HG03066 (cell line): ENCODE results near the gene PRAF2.

ENCODE experiments used
- ATAC-seq: cut with Tn5 transposase; IDR thresholded peaks from one replicate; pipeline ENCODE4 v1.9.1; 2021; ENCODE audit warnings: low read depth; ENCODE audit not compliant: unreplicated experiment

The PRAF2 gene

DNA sequence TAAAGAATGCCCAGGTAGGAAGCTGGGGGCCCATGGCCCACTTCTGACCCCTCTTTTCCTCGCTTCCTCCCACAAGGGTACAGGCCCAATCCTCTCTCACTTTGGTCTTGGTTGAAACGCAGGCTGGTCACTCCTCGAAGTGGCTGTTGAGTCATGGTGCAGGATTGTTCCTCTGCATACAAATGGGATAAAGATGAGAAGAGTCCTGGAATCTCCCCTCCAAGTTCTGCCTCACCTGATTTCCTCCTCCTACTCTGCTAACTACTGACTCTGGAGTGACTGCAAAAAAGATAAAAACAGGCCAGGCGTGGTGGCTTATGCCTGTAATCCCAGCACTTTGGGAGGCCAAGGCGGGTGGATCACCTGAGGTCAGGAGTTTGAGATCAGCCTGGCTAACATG, 4.1 kb upstream of the PRAF2 start:
- no peak for ATAC-seq

DNA sequence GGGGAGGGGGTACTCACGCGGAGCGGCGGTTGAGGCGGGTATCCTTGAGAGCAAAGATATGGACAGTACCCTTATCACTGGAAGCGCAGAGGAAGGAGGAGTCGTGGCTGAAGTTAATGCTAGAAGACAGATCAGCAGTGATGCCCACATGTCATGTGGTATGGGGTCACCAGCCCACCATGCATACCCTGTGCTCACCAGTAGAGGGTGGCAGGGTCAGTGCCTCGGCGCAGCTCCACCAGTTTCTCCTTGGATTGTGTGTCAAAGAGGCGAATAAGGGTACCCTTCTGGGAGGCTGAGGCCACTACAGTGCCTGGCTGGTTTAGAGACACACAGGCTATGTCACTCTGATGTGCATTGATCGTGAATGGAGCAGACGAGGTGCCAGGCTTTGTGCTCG, 1.5 kb upstream of the PRAF2 start:
- ATAC-seq: no peak

DNA sequence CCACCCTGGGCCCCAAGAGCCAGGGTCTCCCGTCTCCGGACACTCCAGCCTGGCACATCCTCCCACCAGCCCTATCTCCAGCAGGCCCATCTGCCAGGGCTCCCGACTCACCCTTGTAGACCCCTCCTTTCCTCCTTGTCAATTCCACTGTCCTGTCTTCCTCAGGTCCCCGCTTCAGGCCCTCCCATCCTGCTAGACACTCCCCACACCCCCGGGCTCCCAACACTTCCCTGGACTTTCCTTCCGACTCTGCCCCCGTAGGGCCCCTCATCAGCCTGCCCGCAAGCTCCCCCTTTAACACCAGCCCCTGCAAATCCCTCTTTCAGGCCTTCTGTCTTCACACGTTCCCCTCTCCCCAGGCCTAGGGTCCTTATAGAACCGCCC, 1.1 kb downstream of the PRAF2 start:
- ATAC-seq: no peak

DNA sequence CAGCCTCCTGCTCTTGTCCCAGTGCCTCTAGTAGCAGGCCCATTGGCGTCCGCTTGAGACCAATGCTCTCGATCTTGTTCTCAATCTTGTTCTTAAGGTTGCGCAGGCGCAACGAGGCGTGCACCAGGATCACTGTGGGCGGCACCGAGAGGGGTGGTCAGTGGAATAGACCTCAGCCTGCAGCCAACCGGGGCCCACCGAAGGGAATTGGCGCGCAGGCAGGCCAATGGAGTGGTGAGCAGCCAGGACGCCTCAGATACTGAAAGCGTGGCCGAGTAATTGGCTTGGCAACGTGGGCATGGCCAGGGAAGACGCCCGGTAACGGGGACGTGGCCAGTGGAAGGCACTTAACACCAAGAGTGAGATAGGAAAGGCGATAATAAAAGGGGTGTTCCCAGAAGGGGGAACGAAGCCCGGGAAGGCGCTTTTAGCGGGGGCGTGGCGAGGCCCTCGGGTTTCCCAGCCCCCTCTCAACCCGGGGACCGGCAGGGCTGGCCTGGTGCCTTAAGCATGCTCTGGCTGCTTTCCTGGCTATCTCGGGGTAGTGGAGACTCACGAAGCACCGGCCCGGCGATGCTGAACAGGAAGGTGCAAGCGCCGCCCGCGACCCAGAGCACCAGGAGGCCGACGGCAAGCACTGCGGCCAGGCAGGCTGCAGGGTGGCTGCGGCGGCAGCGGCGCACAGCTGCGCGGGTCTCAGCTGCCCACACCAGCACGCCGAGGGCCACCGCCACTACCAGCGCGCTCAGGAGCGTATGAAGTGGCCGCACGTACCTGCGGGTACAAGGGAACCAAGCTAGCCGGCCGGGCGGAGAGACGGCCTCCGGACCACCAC, 1.7 kb downstream of the PRAF2 start:
- ATAC-seq: no peak

DNA sequence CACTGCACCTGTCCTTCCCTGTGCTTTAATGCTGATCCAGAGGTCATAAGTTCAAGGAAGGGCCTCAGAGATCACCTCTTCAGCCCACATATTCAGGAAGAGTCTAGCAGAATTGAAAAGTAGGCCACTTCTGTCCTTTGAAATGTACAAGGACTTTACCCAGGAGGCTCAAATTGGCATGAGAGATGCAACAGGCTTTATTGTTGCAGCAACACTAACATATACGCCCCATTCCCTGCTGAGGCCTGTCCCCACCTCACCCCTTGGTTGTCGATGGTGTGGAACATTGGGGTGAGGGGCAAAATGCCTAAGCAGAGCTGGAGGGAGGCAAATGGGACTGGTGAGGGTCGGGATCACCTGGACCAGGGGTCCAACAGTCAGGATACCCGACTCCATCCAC, 2.8 kb downstream of the PRAF2 start:
- ATAC-seq: no peak

DNA sequence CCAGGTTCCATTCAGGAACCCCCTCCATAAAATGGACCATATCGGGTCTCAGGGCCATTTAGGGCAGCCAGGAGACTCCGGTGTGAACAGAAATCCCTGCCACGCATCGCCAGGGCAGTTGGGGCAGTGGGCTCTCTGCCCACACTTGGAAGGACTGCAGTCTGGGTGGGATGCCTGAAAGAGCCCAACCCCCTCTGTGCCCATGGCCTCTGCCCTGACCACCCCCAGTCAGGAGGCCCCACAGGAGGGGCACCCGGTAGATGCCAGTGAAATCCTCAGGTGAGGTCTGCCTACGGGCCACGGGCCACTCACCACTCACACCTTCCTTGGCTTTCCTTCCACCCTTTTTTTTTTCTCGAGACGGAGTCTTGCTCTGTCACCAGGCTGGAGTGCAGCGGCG, 4.8 kb downstream of the PRAF2 start:
- no peak for ATAC-seq

DNA sequence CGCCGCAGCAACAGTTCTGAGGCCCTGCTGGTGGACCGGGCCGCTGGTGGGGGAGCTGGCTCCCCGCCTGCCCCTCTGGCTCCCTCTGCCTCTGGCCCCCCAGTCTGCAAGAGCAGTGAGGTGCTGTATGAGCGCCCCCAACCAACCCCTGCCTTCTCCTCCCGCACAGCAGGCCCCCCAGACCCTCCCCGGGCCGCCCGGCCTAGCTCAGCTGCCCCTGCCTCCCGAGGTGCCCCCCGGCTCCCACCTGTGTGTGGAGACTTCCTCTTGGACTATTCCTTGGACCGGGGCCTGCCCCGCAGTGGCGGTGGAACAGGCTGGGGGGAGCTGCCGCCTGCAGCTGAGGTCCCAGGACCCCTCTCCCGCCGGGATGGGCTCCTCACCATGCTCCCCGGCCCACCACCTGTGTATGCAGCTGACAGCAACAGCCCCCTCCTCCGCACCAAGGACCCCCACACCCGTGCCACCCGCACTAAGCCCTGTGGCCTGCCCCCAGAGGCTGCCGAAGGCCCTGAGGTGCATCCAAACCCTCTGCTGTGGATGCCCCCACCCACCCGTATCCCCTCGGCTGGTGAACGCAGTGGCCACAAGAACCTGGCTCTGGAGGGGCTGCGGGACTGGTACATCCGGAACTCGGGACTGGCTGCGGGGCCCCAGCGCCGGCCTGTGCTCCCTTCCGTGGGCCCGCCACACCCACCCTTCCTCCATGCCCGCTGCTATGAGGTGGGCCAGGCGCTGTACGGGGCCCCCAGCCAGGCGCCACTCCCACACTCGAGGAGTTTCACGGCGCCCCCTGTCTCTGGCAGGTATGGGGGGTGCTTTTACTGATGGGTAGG, 6.3 kb downstream of the PRAF2 start:
- no peak for ATAC-seq

DNA sequence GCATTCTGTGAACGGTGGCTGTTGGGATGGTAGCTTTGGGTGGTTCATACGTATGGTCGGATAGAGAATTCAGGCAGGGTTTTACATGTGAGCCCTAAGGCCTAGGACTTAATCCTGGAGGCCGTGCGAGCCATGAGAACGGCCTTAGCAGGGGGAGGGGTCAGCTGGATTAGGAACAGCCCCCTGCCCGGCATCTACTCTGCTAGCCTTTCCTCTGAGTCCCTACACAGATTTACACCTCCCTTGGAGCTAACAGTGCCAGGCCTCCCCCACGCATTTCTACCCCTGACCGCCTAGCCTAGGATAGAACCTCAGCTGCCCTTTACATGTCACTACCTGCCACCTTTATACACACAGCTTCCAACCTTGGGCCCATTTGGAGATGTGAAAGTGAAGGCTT, 7.1 kb downstream of the PRAF2 start:
- no peak for ATAC-seq

DNA sequence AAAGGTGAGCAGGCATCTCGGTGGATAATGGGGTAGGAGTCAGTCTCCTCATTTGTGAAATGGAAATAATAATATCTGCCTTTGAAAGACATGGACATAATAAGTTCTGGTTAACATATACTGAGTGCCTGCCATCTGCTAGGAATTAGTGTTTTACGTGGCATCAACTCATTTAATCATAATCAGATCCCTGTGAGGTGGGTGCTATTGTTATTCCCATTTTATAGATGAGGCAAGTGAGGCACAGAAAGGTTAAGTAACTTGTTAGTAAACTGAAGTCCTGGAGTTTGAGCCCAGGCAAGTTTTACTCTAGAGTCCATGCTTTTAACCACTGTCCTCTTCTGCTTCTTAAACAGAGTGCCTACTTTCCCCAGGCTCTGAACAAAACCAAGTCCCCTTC, 7.5 kb downstream of the PRAF2 start:
- no peak for ATAC-seq

DNA sequence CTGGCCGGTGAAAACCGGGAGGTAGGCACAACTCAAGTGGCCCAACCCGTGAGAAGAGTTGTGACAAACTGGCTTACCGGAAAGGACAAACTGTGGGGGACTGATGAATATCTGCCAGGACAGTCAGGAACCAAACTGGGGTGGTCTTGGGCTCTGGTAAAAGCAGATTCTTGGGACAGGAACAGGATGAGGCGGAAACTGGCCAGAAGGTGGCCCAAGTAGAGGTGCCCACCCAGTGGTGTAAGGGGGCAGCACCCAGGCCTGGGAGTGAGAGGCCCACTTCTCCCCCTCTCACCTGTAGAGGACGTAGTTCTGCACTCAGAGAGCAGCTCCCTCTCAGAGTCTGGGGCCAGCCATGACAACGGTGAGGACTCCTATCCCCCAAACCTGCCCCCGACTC, 9.1 kb downstream of the PRAF2 start:
- no peak for ATAC-seq

DNA sequence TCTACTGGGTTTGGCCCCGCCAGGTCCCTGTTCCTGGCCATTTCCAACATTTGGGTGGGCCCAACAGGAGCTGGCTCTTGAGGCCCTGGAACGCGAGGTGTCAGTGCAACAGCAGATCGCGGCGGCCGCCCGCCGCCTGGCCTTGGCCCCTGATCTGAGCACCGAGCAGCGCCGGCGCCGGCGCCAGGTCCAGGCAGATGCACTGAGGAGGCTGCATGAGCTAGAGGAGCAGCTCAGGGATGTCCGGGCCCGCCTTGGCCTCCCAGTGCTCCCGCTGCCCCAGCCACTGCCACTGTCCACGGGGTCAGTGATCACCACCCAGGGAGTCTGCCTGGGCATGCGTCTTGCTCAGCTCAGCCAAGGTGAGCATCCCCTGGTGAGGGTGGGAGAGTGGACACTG, 9.5 kb downstream of the PRAF2 start:
- ATAC-seq: no peak

DNA sequence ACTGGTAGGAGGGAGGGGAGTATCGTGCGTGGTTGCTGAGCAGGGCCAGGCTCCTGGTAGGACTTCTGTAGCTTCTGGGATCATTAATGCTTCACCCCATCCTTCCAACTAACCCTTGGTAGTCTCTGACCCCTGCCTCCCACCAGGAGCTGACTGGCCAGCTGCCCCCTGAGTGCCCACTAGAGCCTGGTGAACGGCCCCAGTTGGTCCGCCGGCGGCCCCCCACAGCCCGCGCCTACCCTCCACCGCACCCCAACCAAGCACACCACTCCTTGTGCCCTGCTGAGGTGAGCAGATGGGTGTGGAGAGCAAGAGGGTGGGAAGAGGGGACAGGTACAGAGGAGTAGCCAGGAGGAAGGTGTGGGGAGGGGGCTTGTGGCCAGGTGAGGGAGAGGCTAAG, 10.1 kb downstream of the PRAF2 start:
- no peak for ATAC-seq

DNA sequence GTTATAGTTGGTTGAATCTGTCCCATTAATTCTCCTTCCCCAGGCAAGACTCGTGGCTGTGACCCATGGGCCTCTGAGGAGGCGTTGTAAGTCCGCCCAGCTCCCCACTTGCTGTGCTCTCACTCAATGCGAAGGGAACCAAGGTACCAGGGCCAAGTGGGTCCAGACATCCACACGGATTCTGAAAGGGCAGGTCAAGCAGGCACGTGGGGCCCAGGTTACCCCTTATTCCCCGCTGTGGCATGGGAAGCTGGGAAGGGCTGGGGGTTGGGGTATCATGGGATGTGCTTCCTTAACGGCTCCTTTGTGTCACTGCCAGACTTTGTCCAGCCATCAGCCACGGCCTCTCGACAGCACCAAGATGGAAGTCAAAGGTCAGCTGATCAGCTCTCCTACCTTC, 11.9 kb downstream of the PRAF2 start:
- ATAC-seq: no peak

DNA sequence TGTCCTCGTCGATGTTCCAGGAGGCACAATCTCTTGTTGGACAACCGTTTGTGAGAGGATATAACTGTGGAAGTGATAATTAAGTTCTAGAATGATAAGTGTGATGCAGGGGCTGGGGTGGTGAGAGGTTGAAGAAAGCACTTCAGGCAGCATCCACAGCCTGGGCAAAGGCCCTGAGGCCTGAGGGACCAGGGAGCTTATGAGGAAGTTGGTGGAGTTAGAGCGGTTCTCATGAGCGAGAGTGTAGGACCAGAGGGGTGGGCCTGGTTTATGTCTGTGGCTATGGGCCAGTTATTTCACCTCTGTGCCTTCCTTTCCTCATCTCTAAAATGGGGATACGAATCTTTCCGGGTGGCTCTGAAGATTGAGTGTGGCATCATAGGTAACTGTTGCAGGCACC, 12.3 kb downstream of the PRAF2 start:
- ATAC-seq: no peak

DNA sequence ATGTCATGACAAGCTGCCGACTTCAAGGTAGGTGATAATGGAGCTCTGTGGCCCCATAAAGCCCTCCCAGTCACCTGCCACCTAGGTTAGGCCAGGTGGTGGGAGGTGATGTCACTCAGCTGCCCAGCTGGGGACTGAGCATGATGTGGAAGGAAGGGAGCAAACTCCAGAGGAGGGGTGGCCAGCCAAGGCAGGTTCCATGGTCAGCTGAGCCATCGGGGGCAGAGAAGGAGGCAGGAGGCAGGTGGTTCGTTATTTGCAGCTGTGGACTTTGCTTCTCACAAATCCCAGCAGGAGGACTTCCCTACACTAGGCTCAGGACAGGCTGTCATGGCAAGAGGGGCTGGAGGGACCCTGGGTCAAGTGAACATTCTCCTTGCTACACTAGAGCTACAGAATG, 12.9 kb downstream of the PRAF2 start:
- no peak for ATAC-seq

DNA sequence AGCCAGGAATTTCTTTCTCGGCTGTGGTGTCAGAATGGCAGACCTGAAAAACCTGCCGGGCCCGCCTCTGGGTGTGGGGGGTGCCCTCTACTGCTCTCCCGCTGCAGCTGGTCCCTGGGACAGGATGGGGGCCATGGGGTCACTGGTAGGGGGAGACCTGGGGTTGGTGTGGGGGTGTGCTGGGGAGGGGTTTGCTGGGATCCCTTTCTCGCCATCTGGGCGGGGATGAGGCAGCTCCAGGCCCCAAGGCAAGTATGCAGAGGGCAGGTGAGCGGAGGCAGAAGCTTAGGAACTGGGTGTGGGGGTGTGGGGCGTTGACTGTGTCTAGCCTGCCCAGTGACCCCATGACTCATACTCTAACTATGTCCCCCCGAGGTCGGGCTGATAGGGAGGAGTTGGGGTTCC, 14.1 kb downstream of the PRAF2 start:
- no peak for ATAC-seq

DNA sequence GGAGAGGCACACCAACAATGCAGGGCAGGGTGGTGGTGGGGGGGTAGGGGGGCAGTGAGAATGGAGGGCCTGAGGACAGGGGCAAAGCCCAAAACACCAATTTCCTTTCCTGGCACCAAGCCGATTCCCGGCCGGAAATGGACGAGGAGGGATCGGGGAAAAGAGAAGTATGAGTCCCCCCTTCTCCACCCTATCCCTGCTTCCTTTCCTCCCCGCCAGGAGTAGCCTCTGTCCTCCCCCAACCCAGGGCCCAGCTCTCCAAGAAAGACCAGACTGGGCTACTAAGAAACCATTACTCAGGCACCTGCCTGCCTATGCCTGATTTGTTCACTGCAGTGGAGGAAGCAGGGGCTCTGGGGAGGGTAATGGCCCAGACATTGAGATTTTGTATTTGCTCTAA, 14.6 kb downstream of the PRAF2 start:
- ATAC-seq: no peak

DNA sequence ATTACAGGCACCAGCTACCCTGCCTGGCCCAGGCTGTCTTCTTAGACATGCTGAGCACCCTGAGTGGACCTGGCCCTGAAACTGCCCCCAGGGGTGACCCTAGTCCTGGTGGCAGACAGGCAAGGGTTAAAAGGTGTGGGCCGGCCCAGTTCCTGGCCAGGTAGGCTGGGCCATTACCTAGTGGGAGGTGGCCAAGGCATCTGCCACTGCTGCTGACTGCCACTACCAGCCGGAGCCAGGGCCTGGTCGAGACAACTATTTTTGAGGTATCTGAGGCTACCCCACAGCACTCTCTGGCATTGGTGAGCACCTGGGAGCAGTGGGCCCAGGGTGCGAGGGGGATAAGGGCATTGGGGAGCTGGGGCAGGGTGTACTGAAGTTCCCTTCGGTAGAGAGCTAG, 15.0 kb downstream of the PRAF2 start, which contains the start of gene CCDC120:
Gene CCDC120, plus strand, starts transcription at position 206 of the 400 bp plus-strand sequence. CDS start 3,043 bp downstream, outside the sequence.
- ATAC-seq: no peak

DNA sequence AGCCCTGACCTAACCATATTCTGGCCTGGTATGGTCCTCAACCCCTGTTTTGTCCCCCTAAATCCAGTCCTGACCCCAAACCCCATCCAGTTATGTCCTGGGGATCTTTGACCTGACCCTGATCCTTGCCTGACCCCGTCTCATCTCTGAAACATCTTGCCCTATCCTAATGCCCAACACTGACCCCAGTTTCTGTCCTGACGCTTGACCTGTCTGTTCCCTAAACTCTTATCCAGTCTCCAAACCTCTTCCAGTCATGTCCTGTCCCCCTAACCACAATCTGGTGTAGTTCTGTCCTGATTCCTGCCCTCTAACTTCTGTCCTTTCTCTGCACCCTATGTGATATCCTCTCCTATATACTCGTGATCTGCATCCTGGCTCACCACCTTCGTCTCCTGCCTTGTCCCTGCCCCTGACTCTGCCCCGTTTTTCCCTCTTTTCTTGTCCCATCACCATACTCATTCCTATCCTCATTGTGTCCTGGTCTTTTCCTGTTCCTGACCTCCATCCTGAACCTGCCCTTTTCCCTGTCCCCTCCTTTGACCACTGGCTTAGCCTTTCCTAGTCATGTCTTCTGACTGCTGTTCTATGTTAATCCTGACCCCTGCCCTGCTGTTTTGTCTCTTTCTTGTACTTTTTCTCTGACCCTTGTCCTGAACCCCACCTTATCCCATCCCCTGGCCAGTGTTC, 19.6 kb downstream of the PRAF2 start:
- ATAC-seq: no peak

DNA sequence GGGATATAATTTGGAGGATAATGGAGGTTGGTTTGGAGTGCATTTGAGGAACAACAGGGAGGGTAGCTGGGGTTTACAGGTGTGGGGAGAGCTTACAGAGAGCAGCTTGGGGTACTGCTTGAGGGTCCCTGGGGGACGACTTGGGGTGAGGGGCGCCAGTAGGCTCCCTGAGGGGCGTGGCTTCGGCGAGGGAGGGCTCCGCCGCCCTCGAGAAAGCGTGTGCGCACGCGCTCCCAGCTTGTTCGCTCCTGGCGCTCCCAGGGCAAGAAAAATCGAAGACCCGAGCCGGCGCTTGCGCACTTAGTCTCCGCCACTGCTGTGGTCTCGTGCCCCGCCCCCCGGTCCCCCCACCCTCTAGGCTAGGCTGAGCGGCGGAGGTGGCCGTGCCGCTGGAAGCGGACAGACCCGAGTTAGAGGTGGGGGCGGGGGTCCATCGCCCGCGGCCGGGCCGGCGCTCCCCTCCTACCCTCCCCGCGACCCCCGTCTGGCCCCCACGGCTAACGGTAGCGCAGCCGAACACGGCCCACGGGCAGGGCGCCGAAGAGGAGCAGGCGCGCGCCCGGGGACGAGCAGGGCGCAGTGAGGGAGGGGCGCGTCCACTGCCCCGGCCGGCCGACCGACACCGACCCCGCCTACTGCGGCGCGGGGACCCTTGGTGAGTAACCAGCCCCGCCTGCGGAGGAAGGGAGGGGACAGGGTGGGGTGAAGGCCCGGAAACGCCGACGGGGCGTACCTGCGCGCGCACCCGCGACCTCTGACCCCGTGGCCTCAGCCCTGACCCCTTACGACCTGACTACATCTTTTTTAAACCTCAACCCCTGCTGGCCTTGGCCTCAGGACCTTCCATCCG, 20.4 kb downstream of the PRAF2 start:
- ATAC-seq: no peak

DNA sequence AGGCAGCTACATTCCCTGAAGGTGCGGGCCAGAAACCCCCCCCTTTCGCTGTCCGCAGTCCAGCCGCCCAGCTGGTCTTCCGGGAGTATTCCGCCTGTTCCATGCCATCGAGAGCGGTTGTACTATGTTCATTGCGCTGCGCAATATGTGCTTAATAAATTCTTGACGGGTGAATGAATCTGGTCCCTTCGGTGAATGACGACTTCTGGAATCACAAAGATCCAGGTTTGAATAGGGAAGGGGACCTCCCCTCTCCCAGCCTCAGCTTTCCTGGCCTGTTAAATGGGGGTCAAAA, 29.9 kb downstream of the PRAF2 start:
- no peak for ATAC-seq
